NCI-H446 treated with DMSO at 0.1 percent for 48 hours (cell line): ENCODE measurements around the gene NUDT1.
A peak's percentile ranks its signal among the peaks of the same experiment; 100 is the strongest.

Source experiments
- DNase-seq: peaks from one replicate; lab custom pipeline; 2025; lab: John Stamatoyannopoulos, UW

The NUDT1 gene

DNA sequence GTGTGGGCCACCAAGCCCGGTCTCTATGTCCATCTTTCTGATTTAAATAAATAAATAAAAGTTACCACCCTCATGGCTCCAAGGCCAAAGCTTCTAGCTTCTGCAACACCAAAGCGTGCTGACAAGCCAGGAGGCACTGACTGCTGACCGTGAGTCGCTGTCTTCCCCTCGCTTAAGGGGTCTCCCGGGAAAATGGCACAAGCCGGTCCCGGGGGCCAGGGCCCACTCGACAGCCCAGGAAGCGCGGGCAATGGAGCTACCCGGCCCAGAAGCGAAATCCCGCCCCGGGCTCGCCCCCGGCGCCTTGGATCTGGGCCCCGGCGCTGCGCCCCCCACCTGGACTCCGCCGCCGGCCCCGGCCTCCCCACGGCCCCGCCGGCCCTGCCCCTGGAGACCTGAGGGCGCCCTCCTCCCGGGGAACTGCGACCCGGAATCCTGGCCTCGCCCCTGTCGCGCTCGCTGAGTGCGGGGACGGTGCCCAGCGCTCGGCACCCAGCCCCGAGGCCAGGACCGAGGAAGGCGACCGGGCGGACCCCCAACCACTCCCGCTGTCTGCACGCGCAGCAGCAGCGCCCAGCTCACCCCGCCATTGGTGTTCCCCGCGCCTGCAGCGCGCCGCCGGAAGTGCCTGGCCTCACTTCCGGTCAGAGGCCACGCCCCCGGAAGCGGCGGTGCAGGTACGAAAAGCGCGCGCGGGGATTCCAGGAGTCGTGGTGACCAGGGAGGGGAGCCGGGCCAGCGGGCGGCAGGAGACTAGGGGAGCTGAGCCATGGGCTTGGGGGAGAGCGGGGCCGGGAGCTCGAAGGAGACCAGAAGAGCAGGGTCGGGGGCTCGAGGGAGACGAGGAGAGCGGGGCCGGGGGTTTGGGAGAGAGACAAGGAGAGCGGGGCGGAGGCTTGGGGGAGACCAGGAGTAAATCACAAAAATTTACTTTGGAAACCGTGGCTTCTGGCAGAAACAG, at the start of gene NUDT1, which contains the start of gene MRM2:
TSS of gene NUDT1 (plus strand) at position 647 of the 961 bp plus-strand sequence. CDS start 2,349 bp downstream, outside the sequence.
TSS of gene MRM2 (minus strand) at position 626 of the 961 bp plus-strand sequence. CDS start at position 590, 36 bp downstream.
- DNase-seq = peak; percentile 56

DNA sequence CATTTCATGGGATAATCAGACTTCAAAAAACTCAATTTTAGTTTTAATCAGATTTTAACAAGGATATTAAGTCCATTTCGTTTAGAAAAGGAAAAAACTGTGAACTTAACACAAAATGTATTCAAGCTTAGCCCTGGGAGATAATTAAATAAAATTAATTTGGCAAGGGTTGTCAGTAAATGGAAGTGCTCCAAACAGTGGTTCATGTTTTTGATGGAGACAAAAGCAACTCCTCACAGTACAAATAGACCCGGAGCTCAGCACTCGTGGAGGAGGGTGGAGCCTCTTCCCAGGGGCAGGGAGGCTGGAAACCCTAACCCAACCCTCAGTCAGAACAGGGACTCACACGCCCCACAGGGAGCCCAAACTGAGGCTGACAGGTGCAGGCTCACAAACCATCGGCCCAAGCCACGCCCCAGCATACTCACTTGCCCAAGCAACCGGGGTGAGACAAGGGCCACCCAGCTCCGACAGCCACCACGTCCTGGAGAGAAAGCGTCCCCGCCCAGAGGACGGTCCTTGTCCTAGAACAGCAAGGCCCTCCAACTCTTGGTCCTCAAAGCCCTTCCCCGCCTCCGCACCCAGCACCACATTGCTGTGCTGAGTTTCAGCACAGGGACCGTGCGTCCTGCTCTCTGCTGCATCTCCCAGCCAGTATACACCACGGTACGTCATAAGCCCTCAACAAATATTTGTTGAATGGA, 49.0 kb upstream of the NUDT1 start:
- DNase-seq = no peak

DNA sequence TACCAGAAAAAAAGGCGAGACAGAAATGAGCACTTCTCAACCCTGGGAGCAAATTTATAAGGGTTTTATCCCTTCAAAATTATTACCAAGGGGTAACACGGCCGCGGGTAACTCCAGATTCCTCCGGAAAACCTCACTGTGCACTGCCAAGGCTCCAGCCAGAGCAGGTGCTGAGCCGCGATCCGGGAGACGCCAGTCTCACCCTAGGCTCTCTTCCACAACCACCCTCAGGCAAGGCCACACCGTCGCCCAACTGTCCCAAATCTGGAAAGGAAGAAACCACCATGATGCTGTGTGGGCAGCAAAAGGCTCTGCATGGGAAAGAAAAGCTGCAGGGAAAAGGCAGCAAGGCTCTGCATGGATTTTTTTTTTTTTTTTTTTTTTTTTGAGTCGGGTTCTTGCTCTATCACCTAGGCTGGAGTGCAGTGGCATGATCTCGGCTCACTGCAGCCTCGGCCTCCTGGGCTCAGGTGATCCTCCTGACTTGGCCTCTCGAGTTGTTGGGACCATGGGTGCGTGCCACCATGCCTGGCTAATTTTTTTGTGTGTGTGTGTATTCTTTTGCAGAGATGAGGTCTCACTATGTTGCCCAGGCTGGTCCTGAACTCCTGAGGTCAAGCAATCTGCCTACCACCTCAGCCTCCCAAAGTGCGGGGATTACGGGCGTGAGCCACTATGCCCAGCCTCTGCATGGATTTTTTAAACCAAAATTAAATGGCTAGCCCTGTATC, 48.3 kb upstream of the NUDT1 start:
- DNase-seq = no peak

DNA sequence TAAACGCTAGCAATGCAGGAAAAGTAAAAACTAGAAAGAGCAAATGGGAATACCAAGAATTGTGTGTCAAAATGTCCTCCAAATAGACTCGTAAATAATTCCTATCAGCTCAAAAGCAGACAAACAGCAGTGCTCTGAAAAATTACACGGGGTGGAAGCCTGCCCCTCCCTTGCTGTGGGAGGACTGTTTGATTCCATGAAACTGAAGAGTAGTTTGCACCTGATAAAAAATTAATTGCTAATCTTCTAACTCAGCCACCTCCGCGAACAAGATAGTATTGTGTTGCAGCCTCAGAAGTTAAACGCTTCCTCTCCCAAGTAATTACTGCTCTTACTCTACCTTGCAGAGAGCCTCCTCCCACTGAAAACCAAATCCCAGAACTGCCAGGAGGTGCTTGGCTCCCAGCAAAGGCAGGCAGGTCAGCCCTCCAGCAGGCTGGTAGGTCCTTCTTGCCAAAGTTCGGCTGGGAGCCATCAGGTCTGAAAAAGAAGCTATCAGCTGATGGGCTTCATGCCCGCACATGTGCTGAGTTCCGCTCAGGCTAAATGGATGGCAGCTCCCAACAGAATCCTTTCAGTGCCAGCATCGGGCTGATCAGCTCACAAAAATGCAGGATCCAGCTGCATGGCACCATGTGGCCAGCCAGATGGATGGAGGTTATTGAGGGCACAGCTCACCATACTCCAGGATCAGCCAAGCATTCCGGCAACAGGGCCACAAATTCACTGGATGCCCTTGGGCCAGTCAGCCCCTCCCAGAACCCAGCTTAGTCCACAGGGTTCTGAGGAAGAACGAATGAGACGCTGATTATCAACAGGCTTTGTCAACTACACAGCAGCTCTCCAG, 46.4 kb upstream of the NUDT1 start:
- peak; percentile 94 for DNase-seq

DNA sequence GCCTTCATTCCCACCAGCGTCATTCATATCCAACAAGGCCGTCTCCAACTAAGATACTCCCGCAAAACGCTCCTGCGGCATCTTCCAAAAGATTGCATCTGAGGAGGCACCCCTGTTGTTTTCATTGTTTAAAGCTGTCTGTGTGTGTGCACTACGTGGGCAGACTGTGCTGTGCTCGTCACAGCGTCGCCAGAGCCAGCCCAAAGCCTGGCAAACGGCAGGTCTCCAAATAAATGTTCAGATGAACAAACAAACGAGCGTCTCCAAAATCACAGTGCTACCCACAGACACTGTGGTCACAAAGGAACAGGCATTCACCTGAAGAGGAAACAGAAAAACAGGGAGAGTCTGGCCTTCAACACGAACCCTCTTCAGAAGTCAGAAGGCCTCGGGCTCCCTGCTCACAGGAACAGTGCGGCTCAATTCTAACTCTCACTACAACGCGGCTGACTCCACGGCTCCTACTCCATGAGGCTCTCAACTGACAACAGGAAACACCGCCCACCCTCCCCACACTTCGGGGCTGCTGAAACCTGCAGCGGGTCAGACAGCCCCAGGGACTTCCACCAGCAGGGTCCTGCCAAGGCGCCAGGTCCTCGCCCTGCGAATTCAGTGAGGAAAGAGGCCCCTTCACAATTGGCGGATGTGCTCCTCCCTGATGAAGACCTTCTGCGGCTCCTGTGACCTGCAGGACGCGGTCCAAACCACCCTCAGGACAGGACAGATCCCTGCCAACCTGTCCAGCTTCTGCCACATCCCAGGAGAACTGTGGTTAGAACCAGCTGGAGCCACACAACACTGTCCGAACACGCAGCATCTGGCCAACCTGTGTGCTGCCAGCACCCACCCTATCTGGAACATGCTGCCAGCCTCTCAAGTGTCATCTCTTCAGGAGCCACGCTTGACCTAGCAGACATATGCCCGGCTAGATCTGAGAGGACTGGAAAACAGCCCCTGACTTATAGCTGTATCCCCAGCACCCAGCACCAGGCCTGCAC, 45.3 kb upstream of the NUDT1 start:
- peak; percentile 59 for DNase-seq

DNA sequence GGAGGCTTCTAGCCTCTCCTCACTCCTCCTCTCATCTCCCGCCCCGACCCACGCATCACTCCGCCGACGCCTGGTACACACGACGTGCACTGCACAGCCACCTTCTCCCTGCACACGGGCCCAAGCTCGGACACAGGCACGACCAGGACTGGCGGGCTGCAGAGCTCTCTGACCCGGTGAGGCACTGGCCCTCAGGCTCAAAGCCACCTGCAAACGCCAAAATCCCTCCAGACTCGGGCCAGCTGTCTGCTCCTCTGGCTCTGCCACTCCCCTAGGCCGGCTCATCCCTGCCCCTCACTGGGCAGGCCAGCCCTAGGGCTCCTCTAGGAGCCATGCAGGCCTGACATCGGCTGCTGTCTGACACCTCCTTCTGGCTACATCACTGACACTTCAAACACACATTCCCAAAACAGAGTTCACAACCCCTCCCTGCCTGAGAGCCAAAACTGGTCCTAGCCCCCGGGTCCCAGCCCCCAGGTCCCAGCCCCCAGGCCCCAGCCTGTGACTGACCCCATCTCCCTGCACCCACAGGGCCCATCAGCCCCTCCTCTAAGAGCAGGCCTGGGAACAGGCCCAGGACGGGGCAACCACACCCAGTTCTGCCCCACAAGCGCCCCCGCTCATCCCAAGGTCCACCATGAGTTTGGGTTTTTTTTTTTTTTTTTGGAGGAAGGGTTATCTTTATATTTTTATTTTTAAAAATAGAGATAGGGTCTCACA, 44.4 kb upstream of the NUDT1 start:
- DNase-seq = no peak

DNA sequence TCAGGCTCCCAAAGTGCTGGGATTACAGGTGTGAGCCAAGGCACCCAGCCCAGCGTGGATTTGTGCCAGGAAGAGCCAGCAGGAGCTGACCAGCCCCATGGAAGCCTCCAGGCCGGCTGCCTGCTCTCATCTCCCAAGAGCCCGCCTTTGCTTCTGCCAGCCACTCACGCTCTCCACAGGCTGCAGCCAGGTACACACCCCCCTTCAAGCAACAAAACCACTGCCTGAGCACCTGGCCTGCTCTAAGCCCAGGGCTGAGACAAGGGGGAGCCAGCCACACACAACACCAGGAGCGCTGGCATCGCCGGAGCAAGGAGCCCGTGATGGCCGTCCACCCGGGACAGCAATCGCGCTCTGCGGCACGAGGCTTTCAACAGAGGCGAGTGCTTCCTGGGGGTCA, 43.8 kb upstream of the NUDT1 start:
- no peak for DNase-seq

DNA sequence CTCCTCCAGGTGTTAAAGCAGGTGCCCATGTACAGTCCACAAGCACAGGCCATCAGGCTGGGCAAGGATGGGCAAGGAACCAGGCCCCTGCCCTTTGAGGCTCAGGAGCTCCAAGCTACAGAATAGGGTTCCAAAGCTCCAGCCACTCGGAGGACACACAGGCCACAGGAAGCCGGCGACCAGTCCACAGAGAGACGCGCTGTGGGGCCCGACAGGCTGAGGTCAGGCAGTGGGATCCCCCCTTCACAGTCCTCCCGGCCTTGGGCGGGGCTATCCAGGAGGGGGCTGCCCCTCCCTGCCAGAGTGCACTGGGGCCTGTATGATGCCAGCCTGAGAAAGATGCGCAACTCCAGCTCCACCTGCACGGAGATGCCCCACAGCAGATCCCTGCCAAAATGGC, 43.3 kb upstream of the NUDT1 start:
- no peak for DNase-seq

DNA sequence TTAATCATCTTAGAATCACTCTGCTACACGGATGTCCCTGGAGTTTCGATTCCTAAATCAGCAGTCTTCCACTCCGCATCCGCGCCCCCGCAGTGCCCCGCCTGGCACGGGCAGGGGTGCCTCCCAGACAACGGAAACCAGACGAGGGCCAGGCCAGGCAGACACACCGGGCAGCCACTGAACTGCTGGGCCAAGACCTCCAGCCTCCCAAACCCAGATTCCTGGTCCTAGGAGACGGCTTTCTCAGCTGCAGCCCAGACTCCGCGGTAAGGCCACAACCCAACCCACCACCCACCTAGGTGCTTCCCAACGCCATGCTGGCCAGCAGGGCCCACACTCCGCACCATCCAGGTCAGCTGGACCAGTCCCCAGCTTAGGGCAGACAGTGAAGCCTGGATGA, 42.5 kb upstream of the NUDT1 start:
- no peak for DNase-seq

DNA sequence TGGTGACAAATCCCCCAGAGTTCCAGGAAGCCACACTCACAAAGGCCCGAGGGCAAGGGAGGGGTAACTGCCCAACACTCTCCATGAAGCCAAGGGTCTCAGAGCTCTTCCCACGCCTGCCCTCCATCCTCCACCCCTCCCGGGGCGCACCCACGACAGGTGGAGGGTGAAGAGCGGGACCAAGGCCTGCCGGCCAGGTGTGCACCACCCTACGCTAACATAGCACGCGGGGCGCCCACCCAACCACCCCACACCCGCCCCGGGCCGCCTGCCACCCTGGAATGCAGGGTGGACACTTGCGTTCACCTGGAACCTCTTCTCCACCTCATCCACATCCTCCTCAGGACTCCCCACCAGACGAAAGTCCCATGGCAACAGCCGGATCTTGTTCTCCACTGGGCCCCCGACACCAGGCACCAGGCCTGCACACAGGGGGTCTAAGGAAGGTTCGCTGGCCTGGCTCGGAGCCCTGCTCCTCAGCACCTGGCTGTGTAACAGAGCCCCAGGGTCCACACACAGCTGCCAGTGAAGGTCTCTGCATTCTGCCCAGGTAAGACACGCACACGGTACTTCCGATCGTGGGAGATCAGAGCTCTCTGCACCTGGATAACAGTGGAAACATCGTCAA, 42.0 kb upstream of the NUDT1 start:
- no peak for DNase-seq

DNA sequence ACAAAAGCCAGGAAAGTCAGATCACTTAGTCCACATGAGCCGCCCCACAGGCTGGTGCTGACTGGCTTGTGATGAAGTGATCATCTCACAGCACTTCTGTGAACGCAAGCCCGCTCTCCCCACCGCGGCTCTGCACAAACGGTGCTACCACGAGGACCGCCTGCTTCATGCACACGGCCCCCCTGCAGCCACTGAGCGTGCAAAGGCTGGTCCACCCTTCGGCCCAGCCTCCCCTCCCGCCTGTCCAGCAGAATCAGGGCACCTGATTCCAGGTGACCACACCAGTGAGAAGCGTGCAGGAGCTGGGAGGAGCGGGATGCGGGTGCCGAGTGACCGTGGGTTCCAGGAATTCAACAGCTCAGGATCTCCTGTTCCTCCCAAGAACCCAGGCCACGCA, 41.4 kb upstream of the NUDT1 start:
- DNase-seq = no peak

DNA sequence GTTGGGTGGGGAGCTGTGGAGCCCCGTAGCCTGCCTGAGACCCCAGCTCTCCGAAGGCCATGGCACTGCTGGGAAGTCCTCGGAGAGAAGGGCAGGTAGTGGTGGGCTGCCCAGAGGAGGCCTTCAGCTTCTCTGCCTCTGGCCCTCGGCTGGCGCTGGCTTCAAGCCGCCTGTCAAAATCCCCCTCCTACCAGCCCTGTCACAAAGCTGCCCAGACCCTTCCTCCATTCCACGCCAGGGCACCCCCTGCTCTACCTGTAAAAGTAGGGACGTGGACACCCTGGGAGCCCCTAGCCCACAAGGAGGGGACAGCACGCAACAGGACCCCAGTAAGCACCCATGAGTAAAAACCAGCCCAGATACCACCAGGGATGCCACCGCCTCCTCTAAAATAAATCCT, 40.9 kb upstream of the NUDT1 start:
- DNase-seq = no peak

DNA sequence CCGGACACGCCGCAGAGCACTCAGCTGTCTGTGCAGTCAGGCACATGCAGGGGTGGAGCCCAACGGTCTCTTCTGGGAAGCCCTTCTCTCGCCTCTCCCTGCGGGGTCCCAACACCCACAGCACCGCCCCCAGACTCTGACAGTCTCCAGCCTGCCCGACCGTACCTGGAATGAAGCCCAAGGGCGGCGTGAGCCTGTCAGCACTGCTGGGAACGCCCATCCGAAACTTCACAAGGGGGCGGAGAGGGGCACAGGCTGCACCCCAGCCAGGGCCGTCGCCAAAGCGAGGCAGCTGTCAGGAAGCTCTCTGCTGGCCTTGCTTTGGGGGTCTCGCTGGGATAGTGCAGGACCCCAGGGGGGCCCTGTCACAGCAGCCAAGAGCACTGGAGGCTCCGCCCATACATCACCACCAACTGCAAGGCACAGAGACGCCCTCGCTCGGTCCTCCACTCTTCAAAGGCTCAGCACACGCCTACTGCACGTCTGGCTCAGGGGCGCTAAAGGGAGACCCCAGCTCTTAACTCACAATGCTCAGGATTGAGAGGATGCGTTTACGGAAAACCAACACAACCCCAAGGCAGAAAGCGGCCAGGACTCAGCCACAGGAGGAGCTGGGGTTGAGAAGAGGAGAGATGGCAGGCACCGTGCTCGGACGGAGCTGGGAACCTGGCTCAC, 40.2 kb upstream of the NUDT1 start:
- no peak for DNase-seq

DNA sequence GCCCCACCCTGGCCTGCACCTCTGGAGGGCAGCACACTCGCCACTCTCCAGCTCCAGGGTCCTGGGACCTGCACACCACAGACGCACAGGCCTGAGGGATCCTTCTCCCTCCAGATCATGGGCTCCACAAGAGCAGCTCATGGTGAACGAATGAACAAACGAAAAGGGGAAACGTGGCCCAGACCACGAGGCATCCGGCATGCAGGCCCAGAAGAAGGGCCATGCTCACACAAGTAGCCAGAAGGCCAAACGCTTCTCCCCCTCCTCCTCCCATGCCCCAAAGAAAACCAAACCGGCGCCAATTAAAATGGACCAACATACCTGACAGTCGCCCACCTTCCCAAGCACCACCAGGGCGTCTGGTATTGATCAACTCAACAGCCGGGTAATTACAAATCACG, 39.7 kb upstream of the NUDT1 start:
- no peak for DNase-seq

DNA sequence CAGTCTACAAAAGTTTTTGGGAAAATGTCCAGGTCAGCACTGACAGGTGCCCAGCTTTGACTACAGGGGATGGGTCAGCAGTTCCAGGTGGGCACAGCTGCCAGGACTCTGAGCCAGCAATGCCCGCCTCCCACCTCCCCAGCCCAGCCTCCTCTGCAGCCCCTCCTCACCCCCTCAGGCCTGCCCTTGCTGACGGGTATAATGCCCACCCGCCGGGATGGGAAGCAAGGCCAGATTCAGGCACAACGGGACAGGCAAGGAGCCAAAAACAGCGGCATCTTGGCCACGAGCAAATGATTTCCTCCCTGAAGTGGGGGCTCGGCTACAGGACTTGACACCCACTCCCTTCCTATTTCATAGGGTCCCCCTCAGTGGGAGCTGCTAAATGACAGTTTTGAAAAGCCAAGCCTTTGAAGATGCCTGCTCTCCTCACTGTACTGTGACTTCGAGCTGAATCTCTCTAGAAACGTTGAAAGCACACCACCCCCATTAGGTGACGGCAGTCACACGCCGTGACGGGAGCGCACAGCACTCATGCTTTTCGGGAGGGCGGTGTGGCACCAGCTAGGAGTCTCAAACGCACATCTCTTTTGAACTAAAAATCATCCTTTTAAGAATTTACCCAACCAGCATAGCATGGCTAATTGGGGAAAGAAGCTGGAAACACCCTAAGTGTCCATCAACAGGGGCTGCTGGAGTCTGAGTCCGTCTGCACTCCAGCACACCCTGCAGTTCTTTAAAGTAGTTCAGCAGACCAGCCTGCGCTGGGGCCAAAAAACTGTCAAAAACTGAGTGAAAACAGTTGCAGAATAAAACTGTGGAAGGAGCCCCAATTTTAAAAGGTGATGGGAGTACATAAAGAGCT, 38.9 kb upstream of the NUDT1 start:
- no peak for DNase-seq

DNA sequence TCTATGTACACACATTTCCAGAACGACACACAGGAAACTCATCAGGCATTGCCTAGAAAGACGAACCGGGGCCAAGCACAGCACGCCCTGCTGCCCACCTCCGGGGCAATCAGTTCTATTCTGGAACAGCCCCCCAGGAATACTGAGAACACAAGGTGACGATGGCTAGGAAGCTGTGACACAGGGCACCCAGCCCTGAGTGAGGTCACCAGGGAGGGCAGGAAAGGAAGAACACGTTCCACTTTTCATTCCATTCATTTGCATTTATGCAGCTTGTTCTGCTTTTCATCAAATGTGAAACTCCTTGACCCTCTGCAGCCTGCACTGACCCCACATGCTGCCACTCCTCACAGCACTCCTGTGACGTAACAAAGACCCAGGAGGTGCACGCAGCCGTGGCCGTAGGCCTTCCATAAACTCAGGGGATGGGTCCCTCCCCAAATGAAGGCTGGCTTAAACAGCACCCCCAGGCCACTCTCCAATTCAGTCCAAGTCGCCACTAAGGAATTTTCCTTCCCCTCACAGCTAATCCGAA, 38.2 kb upstream of the NUDT1 start:
- DNase-seq = no peak

DNA sequence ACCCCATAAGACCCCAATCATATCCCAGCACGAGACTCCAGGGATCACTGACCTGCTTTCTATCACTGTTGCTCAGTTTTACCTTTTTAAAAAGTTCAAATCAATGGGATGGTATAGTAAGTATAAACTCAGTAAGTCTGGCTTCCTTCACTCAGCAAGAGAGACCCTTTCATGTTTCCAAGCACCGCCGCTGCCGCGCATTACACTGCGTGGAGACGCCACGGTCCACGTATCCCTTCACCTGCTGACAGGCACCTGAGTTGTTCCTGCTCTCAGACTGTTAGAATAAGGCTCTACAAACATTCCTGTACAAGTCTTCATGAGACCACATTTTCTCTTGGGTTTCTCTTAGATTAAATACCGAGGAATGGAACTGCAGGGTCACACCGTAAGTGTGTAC, 37.6 kb upstream of the NUDT1 start:
- DNase-seq = no peak
